HepG2 (cell line): ENCODE data around the gene ASPM. TPM values are rescaled to one million over a fixed set of nuclear protein-coding genes. Genes with fewer than 3 reads are reported as not detected.

Experiments
- ARID5B ChIP-seq: IDR thresholded peaks from 2 replicates; pipeline ENCODE4 v1.4.0; 2020; ENCODE audit warnings: mild to moderate bottlenecking, missing genetic modification reagents
- CSRNP1 ChIP-seq: sonication (generic); formaldehyde crosslinking; IDR thresholded peaks from 2 replicates; pipeline ENCODE4 v1.8.1; 2023; ENCODE audit warnings: mild to moderate bottlenecking, missing genetic modification reagents
- IRF9 ChIP-seq: sonication (generic); formaldehyde crosslinking; IDR thresholded peaks from 2 replicates; pipeline ENCODE4 v1.8.0; 2022; ENCODE audit warnings: missing genetic modification reagents, mild to moderate bottlenecking, borderline replicate concordance
- RXRB ChIP-seq: IDR thresholded peaks from 2 replicates; pipeline ENCODE4 v1.6.1; 2016; ENCODE audit warnings: borderline replicate concordance, missing genetic modification reagents, missing compliant biosample characterization
- TOPORS ChIP-seq: sonication (generic); formaldehyde crosslinking; IDR thresholded peaks from 2 replicates; pipeline ENCODE4 v1.8.0; 2023; ENCODE audit warnings: mild to moderate bottlenecking, missing genetic modification reagents
- ZNF234 ChIP-seq: sonication (generic); formaldehyde crosslinking; conservative IDR thresholded peaks from 2 replicates; pipeline ENCODE4 v1.5.1; 2020; ENCODE audit warnings: mild to moderate bottlenecking, missing genetic modification reagents
- ZNF354B ChIP-seq: sonication (generic); formaldehyde crosslinking; IDR thresholded peaks from 2 replicates; pipeline ENCODE4 v1.8.0; 2022; ENCODE audit warnings: mild to moderate bottlenecking, missing genetic modification reagents
- ZNF558 ChIP-seq: sonication (generic); formaldehyde crosslinking; IDR thresholded peaks from 2 replicates; pipeline ENCODE4 v1.9.0; 2022; ENCODE audit warnings: mild to moderate bottlenecking, missing genetic modification reagents, borderline replicate concordance
- ZNF7 ChIP-seq: IDR thresholded peaks from 2 replicates; pipeline ENCODE4 v1.6.1; 2016; ENCODE audit warnings: missing biosample characterization, missing genetic modification reagents
- ZNF747 ChIP-seq: sonication (generic); formaldehyde crosslinking; IDR thresholded peaks from 2 replicates; pipeline ENCODE4 v1.8.1; 2023; ENCODE audit warnings: missing genetic modification reagents, mild to moderate bottlenecking, borderline replicate concordance
- polyA plus RNA-seq, 8 experiments: library from polyadenylated mRNA; depleted of rRNA in 3 of 8; stranded (reverse) in 7 of 8; unstranded in 1 of 8; fragments of >200 nt; fragmentation: Illumina TruSeq in 4 of 8; extraction: Trizol in 4 of 8; gene quantifications; 2 replicates each; pipeline versions ENCODE4 v1.2.1 to v1.2.3, GENCODE V29; 2011 to 2016; ENCODE audit warnings: low read depth in 4 of 8, missing spikeins in 1 of 8, mixed read lengths in 1 of 8; ENCODE audit not compliant: insufficient read depth in 1 of 8
- total RNA-seq, 5 experiments: library from RNA; depleted of rRNA; stranded (reverse); fragments of >200 nt; fragmentation: Illumina TruSeq; extraction: Trizol; gene quantifications; 2 replicates each; pipeline ENCODE4 v1.2.3, GENCODE V29; 2016; ENCODE audit warnings: low read depth in 1 of 5
- TF ChIP-seq, protein P1 (sequence below): sonication (generic); formaldehyde crosslinking; IDR thresholded peaks from 2 replicates; pipeline ENCODE4 v1.4.0; 2020; ENCODE audit warnings: missing genetic modification reagents, borderline replicate concordance
- TF ChIP-seq, protein P2 (sequence below), 2 experiments: sonication (generic) in 1 of 2; formaldehyde crosslinking in 1 of 2; IDR thresholded peaks; 2 replicates each; pipeline versions ENCODE4 v1.5.1 to v1.6.1; 2011 to 2020; ENCODE audit warnings: borderline replicate concordance in 1 of 2, low read depth in 1 of 2, low read length in 1 of 2, mild to moderate bottlenecking in 1 of 2, missing genetic modification reagents in 1 of 2, moderate library complexity in 1 of 2
- TF ChIP-seq, protein P3 (sequence below): sonication (generic); formaldehyde crosslinking; IDR thresholded peaks from 2 replicates; pipeline ENCODE4 v1.4.0; 2020; ENCODE audit warnings: missing genetic modification reagents, borderline replicate concordance

Gene ASPM
- total and polyA plus RNA-seq, 2 of the 13 experiments (the other 11 are each of a cell fraction or from before 2014, with no cell fraction given), result 7.7 to 29.1 TPM

- TF ChIP-seq ZNF354B (CRISPR knock-in tag) (no peak), TOPORS (CRISPR knock-in tag) (no peak), ZNF747 (CRISPR knock-in tag) (no peak), ARID5B (CRISPR knock-in tag) (peak; percentile 69; the same call in 1 of the 2 replicates), ZNF7 (CRISPR knock-in tag) (no peak), ZNF234 (CRISPR knock-in tag) (no peak), CSRNP1 (CRISPR knock-in tag) (no peak), ZNF558 (no peak), RXRB (CRISPR knock-in tag) (peak; percentile 89), IRF9 (CRISPR knock-in tag) (no peak)
- TF ChIP-seq, protein P1, sequence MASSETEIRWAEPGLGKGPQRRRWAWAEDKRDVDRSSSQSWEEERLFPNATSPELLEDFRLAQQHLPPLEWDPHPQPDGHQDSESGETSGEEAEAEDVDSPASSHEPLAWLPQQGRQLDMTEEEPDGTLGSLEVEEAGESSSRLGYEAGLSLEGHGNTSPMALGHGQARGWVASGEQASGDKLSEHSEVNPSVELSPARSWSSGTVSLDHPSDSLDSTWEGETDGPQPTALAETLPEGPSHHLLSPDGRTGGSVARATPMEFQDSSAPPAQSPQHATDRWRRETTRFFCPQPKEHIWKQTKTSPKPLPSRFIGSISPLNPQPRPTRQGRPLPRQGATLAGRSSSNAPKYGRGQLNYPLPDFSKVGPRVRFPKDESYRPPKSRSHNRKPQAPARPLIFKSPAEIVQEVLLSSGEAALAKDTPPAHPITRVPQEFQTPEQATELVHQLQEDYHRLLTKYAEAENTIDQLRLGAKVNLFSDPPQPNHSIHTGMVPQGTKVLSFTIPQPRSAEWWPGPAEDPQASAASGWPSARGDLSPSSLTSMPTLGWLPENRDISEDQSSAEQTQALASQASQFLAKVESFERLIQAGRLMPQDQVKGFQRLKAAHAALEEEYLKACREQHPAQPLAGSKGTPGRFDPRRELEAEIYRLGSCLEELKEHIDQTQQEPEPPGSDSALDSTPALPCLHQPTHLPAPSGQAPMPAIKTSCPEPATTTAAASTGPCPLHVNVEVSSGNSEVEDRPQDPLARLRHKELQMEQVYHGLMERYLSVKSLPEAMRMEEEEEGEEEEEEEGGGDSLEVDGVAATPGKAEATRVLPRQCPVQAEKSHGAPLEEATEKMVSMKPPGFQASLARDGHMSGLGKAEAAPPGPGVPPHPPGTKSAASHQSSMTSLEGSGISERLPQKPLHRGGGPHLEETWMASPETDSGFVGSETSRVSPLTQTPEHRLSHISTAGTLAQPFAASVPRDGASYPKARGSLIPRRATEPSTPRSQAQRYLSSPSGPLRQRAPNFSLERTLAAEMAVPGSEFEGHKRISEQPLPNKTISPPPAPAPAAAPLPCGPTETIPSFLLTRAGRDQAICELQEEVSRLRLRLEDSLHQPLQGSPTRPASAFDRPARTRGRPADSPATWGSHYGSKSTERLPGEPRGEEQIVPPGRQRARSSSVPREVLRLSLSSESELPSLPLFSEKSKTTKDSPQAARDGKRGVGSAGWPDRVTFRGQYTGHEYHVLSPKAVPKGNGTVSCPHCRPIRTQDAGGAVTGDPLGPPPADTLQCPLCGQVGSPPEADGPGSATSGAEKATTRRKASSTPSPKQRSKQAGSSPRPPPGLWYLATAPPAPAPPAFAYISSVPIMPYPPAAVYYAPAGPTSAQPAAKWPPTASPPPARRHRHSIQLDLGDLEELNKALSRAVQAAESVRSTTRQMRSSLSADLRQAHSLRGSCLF (CRISPR knock-in tag), result no peak
- TF ChIP-seq, protein P2, sequence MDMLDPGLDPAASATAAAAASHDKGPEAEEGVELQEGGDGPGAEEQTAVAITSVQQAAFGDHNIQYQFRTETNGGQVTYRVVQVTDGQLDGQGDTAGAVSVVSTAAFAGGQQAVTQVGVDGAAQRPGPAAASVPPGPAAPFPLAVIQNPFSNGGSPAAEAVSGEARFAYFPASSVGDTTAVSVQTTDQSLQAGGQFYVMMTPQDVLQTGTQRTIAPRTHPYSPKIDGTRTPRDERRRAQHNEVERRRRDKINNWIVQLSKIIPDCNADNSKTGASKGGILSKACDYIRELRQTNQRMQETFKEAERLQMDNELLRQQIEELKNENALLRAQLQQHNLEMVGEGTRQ (IDR thresholded peaks at IDR 0.05; ENCODE audit: low read depth, low read length), result no peak
- TF ChIP-seq, protein P2 (CRISPR knock-in tag; IDR thresholded peaks at IDR 0.05; ENCODE audit: borderline replicate concordance), result no peak
- TF ChIP-seq, protein P3, sequence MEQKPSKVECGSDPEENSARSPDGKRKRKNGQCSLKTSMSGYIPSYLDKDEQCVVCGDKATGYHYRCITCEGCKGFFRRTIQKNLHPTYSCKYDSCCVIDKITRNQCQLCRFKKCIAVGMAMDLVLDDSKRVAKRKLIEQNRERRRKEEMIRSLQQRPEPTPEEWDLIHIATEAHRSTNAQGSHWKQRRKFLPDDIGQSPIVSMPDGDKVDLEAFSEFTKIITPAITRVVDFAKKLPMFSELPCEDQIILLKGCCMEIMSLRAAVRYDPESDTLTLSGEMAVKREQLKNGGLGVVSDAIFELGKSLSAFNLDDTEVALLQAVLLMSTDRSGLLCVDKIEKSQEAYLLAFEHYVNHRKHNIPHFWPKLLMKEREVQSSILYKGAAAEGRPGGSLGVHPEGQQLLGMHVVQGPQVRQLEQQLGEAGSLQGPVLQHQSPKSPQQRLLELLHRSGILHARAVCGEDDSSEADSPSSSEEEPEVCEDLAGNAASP (CRISPR knock-in tag), result peak; percentile 96
These were observed 79.0 kb downstream of the ASPM start (continued) for GRCh38 chr1:197067457-197067818.
